Measurements from ENCODE around the gene LITAF. TPM values are rescaled to one million over a fixed set of nuclear protein-coding genes. Genes with fewer than 3 reads are reported as not detected.

The LITAF gene
- total RNA-seq, 2 experiments from 2014 or later, result 12.2 to 43.2 TPM

DNA sequence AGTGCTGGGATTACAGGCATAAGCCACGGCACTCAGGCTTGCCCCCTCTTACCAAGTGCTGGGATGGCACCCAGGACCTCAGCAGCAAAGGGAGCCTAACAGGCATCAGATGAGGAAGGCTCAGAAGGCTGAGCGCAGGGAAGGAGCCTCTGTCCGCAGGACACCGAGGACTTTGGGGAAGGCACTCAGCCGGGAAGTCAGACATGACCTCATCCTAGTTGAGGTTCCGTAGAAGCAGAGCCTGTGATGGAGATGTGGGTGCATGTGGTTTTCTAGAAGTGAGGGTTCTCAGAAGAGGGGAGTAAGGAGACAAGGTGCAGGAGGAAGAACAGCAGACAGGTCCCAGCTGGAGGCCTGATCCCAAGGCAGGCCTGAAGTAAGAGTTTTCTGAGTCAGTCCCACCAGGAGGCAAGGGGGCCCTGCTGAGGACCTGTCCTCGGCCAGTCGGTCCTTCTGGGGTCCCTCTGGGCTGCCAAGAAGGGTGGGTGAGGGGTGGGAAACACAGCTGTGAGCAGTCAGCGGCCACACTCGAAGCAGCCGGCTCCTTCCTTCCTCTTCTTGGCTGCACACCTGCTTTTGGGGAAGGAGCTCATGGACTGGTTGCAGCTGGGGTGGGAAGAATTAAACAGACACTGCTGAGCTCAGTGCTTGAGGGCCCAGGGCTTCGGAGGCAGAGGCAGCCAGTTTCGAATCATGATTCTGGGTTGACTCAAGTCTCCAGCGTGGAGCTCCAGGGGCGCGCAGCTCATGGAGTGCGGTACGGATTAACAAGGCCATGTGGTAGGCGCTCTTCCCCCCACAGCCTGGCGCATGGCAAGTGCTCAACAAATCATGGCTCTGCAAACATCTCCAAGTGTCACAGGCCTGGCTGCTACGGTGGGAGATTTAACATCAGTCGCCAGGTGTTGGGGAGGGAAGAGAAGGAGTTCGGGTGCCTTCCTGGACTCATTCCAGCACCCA is 42.6 kb upstream of the LITAF start:
- ChIA-PET POLR2A (interaction anchor here (0.5 to 2.1 kb wide), 9 partner anchors 8 to 1896 kb away, joined by 3 to 8 read pairs (median 4); no protein-coding TSS in a partner anchor), CTCF (ENCODE audit: unreplicated experiment) (interaction anchor here (0.6 to 0.8 kb wide), 3 partner anchors 10 to 92 kb away, joined by 3 to 5 read pairs (median 4); no protein-coding TSS in a partner anchor)
- no peaks in the 10 kb centered on the region for H3K36me3 ChIP-seq (ENCODE audit: insufficient read depth, low read length)
- TF ChIP-seq, protein P1, sequence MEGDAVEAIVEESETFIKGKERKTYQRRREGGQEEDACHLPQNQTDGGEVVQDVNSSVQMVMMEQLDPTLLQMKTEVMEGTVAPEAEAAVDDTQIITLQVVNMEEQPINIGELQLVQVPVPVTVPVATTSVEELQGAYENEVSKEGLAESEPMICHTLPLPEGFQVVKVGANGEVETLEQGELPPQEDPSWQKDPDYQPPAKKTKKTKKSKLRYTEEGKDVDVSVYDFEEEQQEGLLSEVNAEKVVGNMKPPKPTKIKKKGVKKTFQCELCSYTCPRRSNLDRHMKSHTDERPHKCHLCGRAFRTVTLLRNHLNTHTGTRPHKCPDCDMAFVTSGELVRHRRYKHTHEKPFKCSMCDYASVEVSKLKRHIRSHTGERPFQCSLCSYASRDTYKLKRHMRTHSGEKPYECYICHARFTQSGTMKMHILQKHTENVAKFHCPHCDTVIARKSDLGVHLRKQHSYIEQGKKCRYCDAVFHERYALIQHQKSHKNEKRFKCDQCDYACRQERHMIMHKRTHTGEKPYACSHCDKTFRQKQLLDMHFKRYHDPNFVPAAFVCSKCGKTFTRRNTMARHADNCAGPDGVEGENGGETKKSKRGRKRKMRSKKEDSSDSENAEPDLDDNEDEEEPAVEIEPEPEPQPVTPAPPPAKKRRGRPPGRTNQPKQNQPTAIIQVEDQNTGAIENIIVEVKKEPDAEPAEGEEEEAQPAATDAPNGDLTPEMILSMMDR (conservative IDR thresholded peaks at IDR 0.05; ENCODE audit: low read length), result no peak
- TF ChIP-seq EZH2phosphoT487 (IDR thresholded peaks at IDR 0.05; ENCODE audit: borderline replicate concordance, low read depth, low read length), result no peak
- peaks cover 70% of the 10 kb centered on the region for H3K4me1 ChIP-seq (ENCODE audit: insufficient read depth, low read length, poor library complexity, severe bottlenecking)
- no TSS peak for BruUV-seq (replicated peaks)
- peak overlapping the region; percentile 69 for H3K27ac ChIP-seq (ENCODE audit: low read depth, low read length, poor library complexity, severe bottlenecking)
- no peak overlapping the region for H3K4me3 ChIP-seq (ENCODE audit: low read depth, low read length, poor library complexity, severe bottlenecking)
- DNase-seq (ENCODE audit: low spot score), result peak; percentile 83
- peak overlapping the region; percentile 61 for H3K4me2 ChIP-seq (ENCODE audit: low read length)
- H3K9me2 ChIP-seq (ENCODE audit: insufficient read depth, low read length), result no peaks in the 10 kb centered on the region
- peak overlapping the region; percentile 5; the same call in 1 of the 2 replicates for H2AFZ ChIP-seq (ENCODE audit: low read length)
- H3K79me2 ChIP-seq (ENCODE audit: insufficient read depth, low read depth, low read length), result no peaks in the 10 kb centered on the region
- intact Hi-C loops (cut with micrococcal nuclease; ENCODE audit: unreplicated experiment), result loop anchor here (2.0 kb wide), 1 partner anchor 53 kb away; no protein-coding TSS in a partner anchor
- no peaks in the 10 kb centered on the region for H3K9me3 ChIP-seq (ENCODE audit: low read length)
- no peaks in the 10 kb centered on the region for H4K20me1 ChIP-seq (ENCODE audit: insufficient read depth, low read length)

DNA sequence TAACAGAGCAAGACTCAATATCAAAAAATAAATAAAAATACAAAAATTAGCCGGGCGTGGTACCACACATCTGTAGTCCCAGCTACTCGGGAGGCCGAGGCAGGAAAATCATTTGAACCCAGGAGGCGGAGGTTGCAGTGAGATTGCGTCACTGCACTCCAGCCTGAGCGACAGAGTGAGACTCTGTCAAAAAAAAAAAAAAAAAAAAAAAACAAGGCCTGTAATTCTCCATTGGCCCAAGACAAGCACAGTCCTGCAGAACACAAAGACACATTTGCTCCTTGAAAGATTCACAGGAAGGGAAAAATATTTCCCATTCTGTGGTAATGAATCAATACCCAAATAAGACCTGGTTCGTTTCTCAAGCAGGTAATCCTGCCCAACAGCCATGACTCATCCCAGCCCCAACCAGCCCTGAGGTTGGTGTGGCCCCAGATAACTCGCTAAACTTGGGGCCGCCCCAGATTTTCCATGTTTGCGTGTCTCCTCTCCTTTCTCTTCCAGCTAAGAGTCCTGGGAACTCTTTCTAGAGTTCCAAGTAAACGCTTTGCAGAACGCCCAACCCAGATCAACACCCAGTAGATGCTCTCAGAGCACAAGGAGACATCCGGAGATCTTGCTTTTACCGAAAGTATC is 41.2 kb upstream of the LITAF start:
- Histone ChIP-seq H3K9me2 (ENCODE audit: insufficient read depth, low read length) (no peaks in the 10 kb centered on the region), H3K9me3 (ENCODE audit: low read length) (no peaks in the 10 kb centered on the region), H3K79me2 (ENCODE audit: insufficient read depth, low read depth, low read length) (no peaks in the 10 kb centered on the region), H3K27ac (ENCODE audit: low read depth, low read length, poor library complexity, severe bottlenecking) (peak overlapping the region; percentile 69), H4K20me1 (ENCODE audit: insufficient read depth, low read length) (no peaks in the 10 kb centered on the region), H2AFZ (ENCODE audit: low read length) (no peak overlapping the region), H3K4me1 (ENCODE audit: insufficient read depth, low read length, poor library complexity, severe bottlenecking) (peaks cover 78% of the 10 kb centered on the region), H3K4me3 (ENCODE audit: low read depth, low read length, poor library complexity, severe bottlenecking) (no peak overlapping the region), H3K4me2 (ENCODE audit: low read length) (no peak overlapping the region), H3K36me3 (ENCODE audit: insufficient read depth, low read length) (no peaks in the 10 kb centered on the region)
- no TSS peak for BruUV-seq (replicated peaks)
- ChIA-PET POLR2A (interaction anchor here (0.7 to 2.1 kb wide), 2 partner anchors 8 to 12 kb away, joined by 8 read pairs; no protein-coding TSS in a partner anchor), CTCF (ENCODE audit: unreplicated experiment) (no interaction called here)
- DNase-seq (ENCODE audit: low spot score), result no peak
- intact Hi-C loops (cut with micrococcal nuclease; ENCODE audit: unreplicated experiment), result loop anchor here (2.0 kb wide), 1 partner anchor 55 kb away; no protein-coding TSS in a partner anchor
- no peak for TF ChIP-seq EZH2phosphoT487 (IDR thresholded peaks at IDR 0.05; ENCODE audit: borderline replicate concordance, low read depth, low read length)
- TF ChIP-seq, protein P1 (conservative IDR thresholded peaks at IDR 0.05; ENCODE audit: low read length), result no peak
